Stimulated activated CD8-positive, alpha-beta memory T cell treated with anti-CD3 and anti-CD28 coated beads, Interleukin-7, amount 100 ng/mL, for 4 hours (primary cell): ENCODE results near the gene CORO1A.
"Not testable (repeated sequence)": the region's sequence is repeated elsewhere in the genome, so short reads cannot be mapped to it uniquely, and the experiment has no call there.

Experiments
- DNase-seq, 2 donors: peaks; one replicate each; pipeline ENCODE4 v3.0.0-alpha.2; 2020; ENCODE audit warnings: low read depth in 2 of 2

Gene CORO1A

GRCh38 chr16:30183233-30184095, at the start of gene CORO1A:
Gene CORO1A, plus strand, starts transcription at chr16:30183602. Its CDS starts 1,608 bp downstream, at chr16:30185210.
- DNase-seq, result peak; percentile 57 to 79

- DNase-seq, result no peak
Observed at GRCh38 chr16:30136971-30137605, 46.3 kb upstream of the CORO1A start.

- no peak for DNase-seq
Observed at GRCh38 chr16:30137897-30138296, 45.5 kb upstream of the CORO1A start.

- DNase-seq, result no peak
Observed at GRCh38 chr16:30139583-30140481, 43.6 kb upstream of the CORO1A start.

- no peak for DNase-seq
Observed at GRCh38 chr16:30141750-30142149, 41.7 kb upstream of the CORO1A start.

- DNase-seq, result no peak
Observed at GRCh38 chr16:30142672-30143346, 40.6 kb upstream of the CORO1A start.

- no peak for DNase-seq
Observed at GRCh38 chr16:30143347-30143702, 40.1 kb upstream of the CORO1A start.

- no peak for DNase-seq
Observed at GRCh38 chr16:30144017-30144416, 39.4 kb upstream of the CORO1A start.

GRCh38 chr16:30144917-30145316, 38.5 kb upstream of the CORO1A start:
- no peak for DNase-seq

- no peak for DNase-seq
Observed at GRCh38 chr16:30145657-30146056, 37.7 kb upstream of the CORO1A start.

GRCh38 chr16:30147843-30148510, 35.4 kb upstream of the CORO1A start:
- no peak for DNase-seq

GRCh38 chr16:30149250-30149930, 34.0 kb upstream of the CORO1A start:
- no peak for DNase-seq

- DNase-seq, result no peak
Observed at GRCh38 chr16:30151091-30151490, 32.3 kb upstream of the CORO1A start.

GRCh38 chr16:30152517-30152916, 30.9 kb upstream of the CORO1A start:
- DNase-seq, result no peak

- no peak for DNase-seq
Observed at GRCh38 chr16:30155188-30155587, 28.2 kb upstream of the CORO1A start.

- DNase-seq, result no peak
Observed at GRCh38 chr16:30157214-30157613, 26.2 kb upstream of the CORO1A start.

- DNase-seq, result no peak
Observed at GRCh38 chr16:30163538-30163937, 19.9 kb upstream of the CORO1A start.

GRCh38 chr16:30166202-30166902, 17.1 kb upstream of the CORO1A start:
- no peak for DNase-seq

- not testable (repeated sequence) for DNase-seq
Observed at GRCh38 chr16:30168746-30169145, 14.7 kb upstream of the CORO1A start.

- DNase-seq, result not testable (repeated sequence)
Observed at GRCh38 chr16:30169416-30169815, 14.0 kb upstream of the CORO1A start.
